Lower lobe of right lung (tissue), 2 donors: ENCODE measurements around the gene IRAK2. TPM values are rescaled to one million over a fixed set of nuclear protein-coding genes. Genes with fewer than 3 reads are reported as not detected.

Experiments used
- ATAC-seq, 2 donors: fragments of 200-7000 bp; cut with Tn5 transposase; one replicate each; pipeline ENCODE4 v1.9.1; 2020 to 2022; ENCODE audit warnings: mild to moderate bottlenecking in 2 of 2, moderate library complexity in 2 of 2
- DNase-seq: peaks from one replicate; pipeline ENCODE4 v3.0.0-alpha.2; 2020
- H3K27ac ChIP-seq: fragments of 200-600 bp; one replicate; pipeline ENCODE4 v1.8.0; 2022
- H3K27me3 ChIP-seq: fragments of 200-600 bp; one replicate; pipeline ENCODE4 v1.8.0; 2022; ENCODE audit warnings: low read depth
- H3K36me3 ChIP-seq: fragments of 200-600 bp; one replicate; pipeline ENCODE4 v1.8.0; 2022; ENCODE audit warnings: mild to moderate bottlenecking
- H3K4me1 ChIP-seq: fragments of 200-600 bp; one replicate; pipeline ENCODE4 v1.8.0; 2022
- H3K4me3 ChIP-seq: fragments of 200-600 bp; one replicate; pipeline ENCODE4 v1.8.0; 2022; ENCODE audit warnings: mild to moderate bottlenecking
- H3K9me3 ChIP-seq: fragments of 200-600 bp; one replicate; pipeline ENCODE4 v1.8.0; 2022
- intact Hi-C: fragments of 100-400 bp; cut with DNase I; formaldehyde crosslinking; loops from one replicate; pipeline ENCODE4 v1.11.0; 2022
- total RNA-seq: library from RNA; stranded (reverse); fragmentation: NEBNext Ultra II Directional; extraction: Animal tissue kit (Norgen Biotek cat#: 25700); gene quantifications from one replicate; pipeline ENCODE4 v1.2.1, GENCODE V29; 2021
- TF ChIP-seq, protein P1 (sequence below): fragments of 200-600 bp; IDR thresholded peaks from one replicate; pipeline ENCODE4 v1.8.0; 2022; ENCODE audit warnings: antibody characterized with exemption, mild to moderate bottlenecking
- donor health status: DM: no; HTN: yes; CAD: no; lungs with severe emphysema.

The IRAK2 gene
- total RNA-seq, 1 donor from 2014 or later = 3.9 TPM

DNA sequence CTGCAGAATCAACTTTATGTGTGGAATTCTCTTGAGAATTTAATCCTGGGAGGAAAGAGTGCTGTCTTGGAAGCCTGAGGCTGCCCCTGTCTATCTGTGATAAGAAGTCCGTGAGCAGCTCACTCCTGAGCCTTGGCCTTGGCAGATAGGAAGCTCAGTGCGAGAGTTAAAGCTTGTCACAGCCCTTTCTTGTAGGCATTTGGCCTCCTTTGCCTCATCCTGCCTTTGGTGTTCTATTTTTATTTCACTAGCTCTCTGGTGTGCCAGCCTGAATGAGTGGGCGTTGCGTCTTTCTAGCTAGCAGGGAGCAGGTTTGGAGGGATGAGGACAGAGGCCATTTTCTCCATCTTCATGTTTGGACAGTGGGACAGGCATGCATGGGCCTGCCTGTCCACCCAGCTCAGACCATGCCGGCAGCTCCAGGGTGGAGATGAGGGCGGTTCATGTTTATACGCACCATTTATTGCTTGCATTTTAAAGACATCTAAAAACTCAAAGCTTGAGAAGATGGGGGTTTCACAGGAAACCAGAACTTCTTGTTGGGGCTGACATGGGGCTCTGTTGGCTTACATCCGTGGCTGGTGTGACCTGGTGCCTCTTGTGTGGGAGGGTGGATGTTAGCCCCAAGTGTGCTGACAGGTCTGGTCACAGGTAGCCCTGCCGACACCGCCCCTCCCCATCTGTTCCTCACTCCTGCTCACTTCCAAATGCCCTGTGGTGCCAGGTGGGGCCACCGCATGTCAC lies 29.8 kb downstream of the IRAK2 start:
- TF ChIP-seq, protein P1, sequence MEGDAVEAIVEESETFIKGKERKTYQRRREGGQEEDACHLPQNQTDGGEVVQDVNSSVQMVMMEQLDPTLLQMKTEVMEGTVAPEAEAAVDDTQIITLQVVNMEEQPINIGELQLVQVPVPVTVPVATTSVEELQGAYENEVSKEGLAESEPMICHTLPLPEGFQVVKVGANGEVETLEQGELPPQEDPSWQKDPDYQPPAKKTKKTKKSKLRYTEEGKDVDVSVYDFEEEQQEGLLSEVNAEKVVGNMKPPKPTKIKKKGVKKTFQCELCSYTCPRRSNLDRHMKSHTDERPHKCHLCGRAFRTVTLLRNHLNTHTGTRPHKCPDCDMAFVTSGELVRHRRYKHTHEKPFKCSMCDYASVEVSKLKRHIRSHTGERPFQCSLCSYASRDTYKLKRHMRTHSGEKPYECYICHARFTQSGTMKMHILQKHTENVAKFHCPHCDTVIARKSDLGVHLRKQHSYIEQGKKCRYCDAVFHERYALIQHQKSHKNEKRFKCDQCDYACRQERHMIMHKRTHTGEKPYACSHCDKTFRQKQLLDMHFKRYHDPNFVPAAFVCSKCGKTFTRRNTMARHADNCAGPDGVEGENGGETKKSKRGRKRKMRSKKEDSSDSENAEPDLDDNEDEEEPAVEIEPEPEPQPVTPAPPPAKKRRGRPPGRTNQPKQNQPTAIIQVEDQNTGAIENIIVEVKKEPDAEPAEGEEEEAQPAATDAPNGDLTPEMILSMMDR = no peak
- H3K36me3 ChIP-seq = no peaks in the 10 kb centered on the region
- DNase-seq = no peak

DNA sequence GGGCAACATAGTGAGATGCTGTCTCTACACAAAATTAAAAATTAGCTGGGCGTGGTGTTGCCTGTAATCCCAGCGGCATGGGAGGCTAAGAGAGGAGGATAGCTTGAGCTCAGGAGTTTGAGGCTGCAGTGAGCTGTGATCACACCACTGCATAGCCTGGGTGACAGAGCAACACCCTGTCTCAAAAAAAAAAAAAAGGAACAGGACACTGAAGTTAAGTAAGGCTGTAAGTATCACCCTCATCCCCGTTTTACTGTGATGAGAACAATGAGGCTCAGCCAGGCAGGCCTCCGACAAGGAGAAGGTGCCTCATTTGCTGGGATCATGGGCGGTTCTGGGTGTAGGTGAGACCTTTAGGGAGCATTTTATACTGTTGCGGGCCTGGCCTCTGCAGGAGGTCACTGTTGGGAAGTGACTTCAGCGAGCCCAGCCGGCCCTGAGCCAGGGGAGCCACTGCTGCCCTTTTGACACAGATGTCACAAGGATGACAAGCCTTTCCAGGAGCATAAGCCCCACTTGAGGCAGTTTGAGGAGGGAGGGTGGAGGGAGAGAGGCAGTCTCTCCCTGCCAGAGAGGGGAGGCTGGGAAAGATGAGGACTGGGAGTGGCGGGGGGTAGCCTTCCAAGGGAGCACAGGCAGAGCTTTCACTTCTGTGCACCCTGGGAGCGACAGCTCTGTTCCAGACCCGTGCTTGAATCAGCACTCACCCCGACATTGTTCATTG lies 30.8 kb downstream of the IRAK2 start:
- ATAC-seq (no peak), DNase-seq (no peak)
- Histone ChIP-seq H3K4me3 (no peak overlapping the region), H3K27me3 (no peaks in the 10 kb centered on the region), H3K9me3 (no peaks in the 10 kb centered on the region), H3K27ac (peak overlapping the region; percentile 79), H3K4me1 (peaks cover 78% of the 10 kb centered on the region), H3K36me3 (peaks cover 1% of the 10 kb centered on the region)
- TF ChIP-seq, protein P1 = no peak
- intact Hi-C loops = no loop called here

More for the DNA sequence above, 29.8 kb downstream of the IRAK2 start:
- Histone ChIP-seq H3K9me3 (no peaks in the 10 kb centered on the region), H3K27ac (peak overlapping the region; percentile 79), H3K27me3 (no peaks in the 10 kb centered on the region), H3K4me1 (peaks cover 85% of the 10 kb centered on the region), H3K4me3 (no peak overlapping the region)
- ATAC-seq = no peak
- intact Hi-C loops = no loop called here

DNA sequence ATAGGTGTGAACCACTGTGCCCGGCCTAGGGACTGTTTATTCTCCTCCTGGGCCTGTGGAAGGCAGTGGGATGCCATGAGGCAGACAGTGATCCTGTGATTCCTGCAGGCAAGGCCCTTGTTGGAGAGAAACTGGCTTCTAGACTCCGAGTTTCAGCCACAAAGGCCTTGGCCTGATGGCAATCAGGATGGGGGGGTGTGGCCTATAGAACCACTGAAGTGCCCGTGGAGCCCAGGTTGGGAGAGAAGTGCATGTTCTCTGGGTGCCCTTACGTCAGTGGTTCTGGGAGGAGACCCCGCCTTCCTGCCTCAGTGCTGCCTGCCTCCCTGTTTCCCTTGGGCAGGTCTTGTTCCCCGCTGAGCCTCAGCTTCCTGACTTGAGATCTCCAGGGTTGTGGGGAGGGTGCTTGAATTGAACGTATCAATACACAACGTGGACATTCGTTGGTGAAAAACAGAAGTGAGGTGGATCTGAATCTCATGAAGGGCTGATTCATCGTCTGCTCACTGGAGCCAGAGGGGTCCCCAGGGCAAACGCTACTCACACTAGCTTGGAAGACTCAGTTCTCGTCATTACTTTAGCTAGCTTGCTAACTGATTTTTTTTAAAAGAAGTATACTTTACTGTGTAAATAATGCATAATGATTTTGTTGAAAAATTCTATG lies 31.8 kb downstream of the IRAK2 start:
- H3K9me3 ChIP-seq = no peaks in the 10 kb centered on the region
- H3K4me3 ChIP-seq = no peak overlapping the region
- H3K4me1 ChIP-seq = peaks cover 68% of the 10 kb centered on the region
- intact Hi-C loops = no loop called here
- H3K27me3 ChIP-seq = no peaks in the 10 kb centered on the region
- TF ChIP-seq, protein P1 = no peak
- no peak for DNase-seq
- H3K27ac ChIP-seq = no peak overlapping the region
- ATAC-seq = no peak
- H3K36me3 ChIP-seq = peaks cover 11% of the 10 kb centered on the region

DNA sequence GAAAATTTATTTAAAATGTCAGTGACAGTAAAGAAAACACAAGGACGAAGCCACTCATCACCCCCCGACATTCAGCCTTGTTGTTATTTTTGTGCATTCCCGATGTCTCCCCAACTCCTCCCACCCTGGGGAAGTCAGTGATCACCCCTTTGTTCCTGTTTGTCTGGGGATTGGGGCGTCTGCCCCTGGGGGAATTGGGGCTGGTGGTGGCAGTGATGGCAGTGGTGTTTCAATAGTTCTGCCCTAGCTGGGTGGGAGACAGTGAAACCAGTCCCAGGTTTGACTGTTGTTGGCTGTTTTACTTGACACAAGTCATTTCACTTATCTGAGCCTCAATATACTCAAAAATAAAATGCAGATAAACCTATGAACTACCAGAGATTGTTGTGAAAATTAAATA lies 33.5 kb downstream of the IRAK2 start:
- intact Hi-C loops = no loop called here
- H3K36me3 ChIP-seq = peaks cover 13% of the 10 kb centered on the region
- TF ChIP-seq, protein P1 = no peak
- H3K27me3 ChIP-seq = no peaks in the 10 kb centered on the region
- peak overlapping the region; percentile 56 for H3K27ac ChIP-seq
- DNase-seq (no peak), ATAC-seq (no peak)
- H3K9me3 ChIP-seq = no peaks in the 10 kb centered on the region
- no peak overlapping the region for H3K4me3 ChIP-seq
- peaks cover 52% of the 10 kb centered on the region for H3K4me1 ChIP-seq

DNA sequence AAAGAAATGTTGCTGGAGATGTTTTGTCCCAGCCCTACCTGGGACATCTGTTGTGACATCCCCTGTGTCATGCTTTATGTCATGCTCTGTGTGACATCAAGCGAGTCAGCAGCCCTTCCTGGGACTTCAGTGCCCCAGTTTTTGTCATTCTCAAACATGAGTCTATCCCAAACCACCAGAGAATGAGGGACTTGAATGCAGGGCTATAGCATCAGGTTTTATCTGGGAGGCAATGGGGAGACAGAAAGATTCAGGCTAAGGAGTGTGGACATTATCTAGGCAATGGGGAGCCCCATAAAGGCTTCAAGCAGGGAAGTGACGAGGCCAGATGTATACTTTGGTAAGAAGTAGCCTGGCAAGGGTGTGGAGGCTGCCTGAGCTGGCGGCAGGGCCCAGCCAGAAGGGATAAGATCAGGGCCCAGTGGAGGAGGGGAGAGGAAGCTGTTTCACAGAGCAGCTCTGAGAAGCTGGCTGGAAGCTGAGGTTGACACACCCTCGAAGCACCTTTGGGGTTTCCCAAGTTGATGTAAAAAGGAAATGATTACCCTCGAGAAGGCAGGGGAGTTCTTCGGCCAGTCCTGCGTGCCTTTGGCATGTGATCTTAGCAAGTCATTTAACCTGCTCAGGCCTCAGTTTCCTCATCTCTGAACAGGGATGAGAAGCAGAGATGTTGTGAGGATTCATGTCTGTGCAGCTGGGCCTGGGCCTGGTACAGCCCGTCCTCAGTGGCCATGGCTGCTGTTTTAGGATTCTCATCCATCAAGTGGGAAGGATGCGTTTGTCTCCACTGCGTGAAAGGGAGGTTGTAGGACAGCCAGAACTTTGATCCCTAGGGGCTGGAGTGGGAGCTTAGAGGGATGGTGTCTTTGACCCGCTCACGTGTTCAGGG lies 34.3 kb downstream of the IRAK2 start:
- Histone ChIP-seq H3K27me3 (no peaks in the 10 kb centered on the region), H3K27ac (peak overlapping the region; percentile 56), H3K4me3 (no peak overlapping the region), H3K4me1 (peaks cover 45% of the 10 kb centered on the region), H3K36me3 (peaks cover 13% of the 10 kb centered on the region), H3K9me3 (no peaks in the 10 kb centered on the region)
- intact Hi-C loops = no loop called here
- DNase-seq (no peak), ATAC-seq (peak; percentile 76 to 81)
- TF ChIP-seq, protein P1 = no peak
